Measurements from ENCODE around the gene C16orf78. TPM values are rescaled to one million over a fixed set of nuclear protein-coding genes. Genes with fewer than 3 reads are reported as not detected.

Gene C16orf78
- total RNA-seq, 1 experiment from 2014 or later: not detected

DNA sequence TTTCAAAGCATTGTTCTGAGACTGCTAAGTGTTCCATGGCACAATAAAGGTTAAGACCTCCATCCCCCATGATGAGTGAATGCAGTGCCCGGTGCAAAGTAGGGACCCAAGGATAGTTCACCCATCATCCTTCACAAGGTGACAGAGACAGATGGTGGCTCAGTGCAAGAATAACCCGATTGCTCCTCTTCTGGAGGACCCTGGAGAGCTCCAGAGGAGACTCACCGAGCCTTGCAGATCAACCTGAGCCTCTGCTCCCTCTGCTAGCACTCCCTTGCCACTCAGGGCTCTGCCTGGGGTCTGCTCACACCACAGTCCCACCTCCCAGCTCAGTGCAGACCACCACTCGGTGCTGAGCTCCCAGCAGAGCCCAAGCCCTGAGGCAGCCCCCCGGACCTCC lies 49.3 kb downstream of the C16orf78 start:
- Mint-ChIP-seq H3K9me3 (no peaks in the 10 kb centered on the region), H3K4me1 (no peaks in the 10 kb centered on the region), H3K36me3 (no peaks in the 10 kb centered on the region), H3K27me3 (ENCODE audit: low read depth) (no peaks in the 10 kb centered on the region), H3K4me3 (no peak overlapping the region), H3K27ac (no peak overlapping the region)
- ATAC-seq (no peak), DNase-seq (ENCODE audit: low spot score) (no peak)
- POLR2A ChIA-PET: no interaction called here
- TF ChIP-seq CREM (CRISPR knock-in tag; IDR thresholded peaks at IDR 0.05): no peak
- TF ChIP-seq, protein P1, sequence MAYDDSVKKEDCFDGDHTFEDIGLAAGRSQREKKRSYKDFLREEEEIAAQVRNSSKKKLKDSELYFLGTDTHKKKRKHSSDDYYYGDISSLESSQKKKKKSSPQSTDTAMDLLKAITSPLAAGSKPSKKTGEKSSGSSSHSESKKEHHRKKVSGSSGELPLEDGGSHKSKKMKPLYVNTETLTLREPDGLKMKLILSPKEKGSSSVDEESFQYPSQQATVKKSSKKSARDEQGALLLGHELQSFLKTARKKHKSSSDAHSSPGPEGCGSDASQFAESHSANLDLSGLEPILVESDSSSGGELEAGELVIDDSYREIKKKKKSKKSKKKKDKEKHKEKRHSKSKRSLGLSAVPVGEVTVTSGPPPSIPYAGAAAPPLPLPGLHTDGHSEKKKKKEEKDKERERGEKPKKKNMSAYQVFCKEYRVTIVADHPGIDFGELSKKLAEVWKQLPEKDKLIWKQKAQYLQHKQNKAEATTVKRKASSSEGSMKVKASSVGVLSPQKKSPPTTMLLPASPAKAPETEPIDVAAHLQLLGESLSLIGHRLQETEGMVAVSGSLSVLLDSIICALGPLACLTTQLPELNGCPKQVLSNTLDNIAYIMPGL (CRISPR knock-in tag; IDR thresholded peaks at IDR 0.05): no peak
- TF ChIP-seq FOXP1 (CRISPR knock-in tag; IDR thresholded peaks at IDR 0.05; ENCODE audit: borderline replicate concordance): no peak
- TF ChIP-seq TP53 (CRISPR knock-in tag; IDR thresholded peaks at IDR 0.05): no peak
- TF ChIP-seq, protein P2, sequence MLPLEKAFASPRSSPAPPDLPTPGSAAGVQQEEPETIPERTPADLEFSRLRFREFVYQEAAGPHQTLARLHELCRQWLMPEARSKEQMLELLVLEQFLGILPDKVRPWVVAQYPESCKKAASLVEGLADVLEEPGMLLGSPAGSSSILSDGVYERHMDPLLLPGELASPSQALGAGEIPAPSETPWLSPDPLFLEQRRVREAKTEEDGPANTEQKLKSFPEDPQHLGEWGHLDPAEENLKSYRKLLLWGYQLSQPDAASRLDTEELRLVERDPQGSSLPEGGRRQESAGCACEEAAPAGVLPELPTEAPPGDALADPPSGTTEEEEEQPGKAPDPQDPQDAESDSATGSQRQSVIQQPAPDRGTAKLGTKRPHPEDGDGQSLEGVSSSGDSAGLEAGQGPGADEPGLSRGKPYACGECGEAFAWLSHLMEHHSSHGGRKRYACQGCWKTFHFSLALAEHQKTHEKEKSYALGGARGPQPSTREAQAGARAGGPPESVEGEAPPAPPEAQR (CRISPR knock-in tag; IDR thresholded peaks at IDR 0.05): no peak
- CTCF ChIA-PET: no interaction called here

DNA sequence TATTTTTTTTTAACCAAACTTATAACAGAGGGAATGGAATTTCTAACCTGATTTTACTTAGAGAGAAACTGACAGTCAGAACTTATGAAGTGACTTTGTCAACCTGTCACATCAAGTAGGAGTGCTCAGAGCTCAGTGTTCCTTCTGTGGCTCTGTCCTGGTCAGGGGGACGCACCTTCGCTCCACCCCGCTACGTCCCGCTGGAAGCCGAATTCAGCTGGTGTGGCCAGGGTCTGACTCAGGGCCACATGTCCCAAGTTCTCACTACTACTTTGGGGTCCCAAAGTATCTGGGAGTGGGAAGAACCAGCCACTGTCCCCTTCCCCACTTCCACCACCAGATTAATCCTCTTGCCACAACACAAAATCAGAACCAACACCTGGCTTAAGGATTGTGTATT lies 51.4 kb downstream of the C16orf78 start:
- Mint-ChIP-seq H3K27me3 (ENCODE audit: low read depth) (peaks cover 5% of the 10 kb centered on the region), H3K36me3 (0 out of 2 replicates have a peak, but pooled peaks cover 3% of the 10 kb centered on the region), H3K9me3 (peaks cover 21% of the 10 kb centered on the region), H3K27ac (no peak overlapping the region), H3K4me1 (no peaks in the 10 kb centered on the region), H3K4me3 (no peak overlapping the region)
- no peak for ATAC-seq
- ChIA-PET POLR2A (no interaction called here), CTCF (interaction anchor here (1.3 kb wide), 1 partner anchor 13 kb away, joined by 5 read pairs; no protein-coding TSS in a partner anchor)
- TF ChIP-seq NFYB (CRISPR knock-in tag; conservative IDR thresholded peaks at IDR 0.05; ENCODE audit: low read depth) (no peak), FOXK1 (CRISPR knock-in tag; IDR thresholded peaks at IDR 0.05) (no peak), GTF2I (CRISPR knock-in tag; conservative IDR thresholded peaks at IDR 0.05) (no peak), FOXJ3 (CRISPR knock-in tag; IDR thresholded peaks at IDR 0.05; ENCODE audit: borderline replicate concordance) (no peak), ZNF317 (CRISPR knock-in tag; IDR thresholded peaks at IDR 0.05; ENCODE audit: borderline replicate concordance, low read depth) (no peak), EMX1 (CRISPR knock-in tag; IDR thresholded peaks at IDR 0.05) (no peak), ZBTB21 (CRISPR knock-in tag; IDR thresholded peaks at IDR 0.05; ENCODE audit: borderline replicate concordance) (no peak), ZNF671 (CRISPR knock-in tag; IDR thresholded peaks at IDR 0.05) (no peak), FOXP1 (CRISPR knock-in tag; IDR thresholded peaks at IDR 0.05; ENCODE audit: borderline replicate concordance) (no peak)
- TF ChIP-seq, protein P3, sequence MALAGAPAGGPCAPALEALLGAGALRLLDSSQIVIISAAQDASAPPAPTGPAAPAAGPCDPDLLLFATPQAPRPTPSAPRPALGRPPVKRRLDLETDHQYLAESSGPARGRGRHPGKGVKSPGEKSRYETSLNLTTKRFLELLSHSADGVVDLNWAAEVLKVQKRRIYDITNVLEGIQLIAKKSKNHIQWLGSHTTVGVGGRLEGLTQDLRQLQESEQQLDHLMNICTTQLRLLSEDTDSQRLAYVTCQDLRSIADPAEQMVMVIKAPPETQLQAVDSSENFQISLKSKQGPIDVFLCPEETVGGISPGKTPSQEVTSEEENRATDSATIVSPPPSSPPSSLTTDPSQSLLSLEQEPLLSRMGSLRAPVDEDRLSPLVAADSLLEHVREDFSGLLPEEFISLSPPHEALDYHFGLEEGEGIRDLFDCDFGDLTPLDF (CRISPR knock-in tag; IDR thresholded peaks at IDR 0.05): no peak
- TF ChIP-seq, protein P4, sequence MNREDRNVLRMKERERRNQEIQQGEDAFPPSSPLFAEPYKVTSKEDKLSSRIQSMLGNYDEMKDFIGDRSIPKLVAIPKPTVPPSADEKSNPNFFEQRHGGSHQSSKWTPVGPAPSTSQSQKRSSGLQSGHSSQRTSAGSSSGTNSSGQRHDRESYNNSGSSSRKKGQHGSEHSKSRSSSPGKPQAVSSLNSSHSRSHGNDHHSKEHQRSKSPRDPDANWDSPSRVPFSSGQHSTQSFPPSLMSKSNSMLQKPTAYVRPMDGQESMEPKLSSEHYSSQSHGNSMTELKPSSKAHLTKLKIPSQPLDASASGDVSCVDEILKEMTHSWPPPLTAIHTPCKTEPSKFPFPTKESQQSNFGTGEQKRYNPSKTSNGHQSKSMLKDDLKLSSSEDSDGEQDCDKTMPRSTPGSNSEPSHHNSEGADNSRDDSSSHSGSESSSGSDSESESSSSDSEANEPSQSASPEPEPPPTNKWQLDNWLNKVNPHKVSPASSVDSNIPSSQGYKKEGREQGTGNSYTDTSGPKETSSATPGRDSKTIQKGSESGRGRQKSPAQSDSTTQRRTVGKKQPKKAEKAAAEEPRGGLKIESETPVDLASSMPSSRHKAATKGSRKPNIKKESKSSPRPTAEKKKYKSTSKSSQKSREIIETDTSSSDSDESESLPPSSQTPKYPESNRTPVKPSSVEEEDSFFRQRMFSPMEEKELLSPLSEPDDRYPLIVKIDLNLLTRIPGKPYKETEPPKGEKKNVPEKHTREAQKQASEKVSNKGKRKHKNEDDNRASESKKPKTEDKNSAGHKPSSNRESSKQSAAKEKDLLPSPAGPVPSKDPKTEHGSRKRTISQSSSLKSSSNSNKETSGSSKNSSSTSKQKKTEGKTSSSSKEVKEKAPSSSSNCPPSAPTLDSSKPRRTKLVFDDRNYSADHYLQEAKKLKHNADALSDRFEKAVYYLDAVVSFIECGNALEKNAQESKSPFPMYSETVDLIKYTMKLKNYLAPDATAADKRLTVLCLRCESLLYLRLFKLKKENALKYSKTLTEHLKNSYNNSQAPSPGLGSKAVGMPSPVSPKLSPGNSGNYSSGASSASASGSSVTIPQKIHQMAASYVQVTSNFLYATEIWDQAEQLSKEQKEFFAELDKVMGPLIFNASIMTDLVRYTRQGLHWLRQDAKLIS (CRISPR knock-in tag; IDR thresholded peaks at IDR 0.05; ENCODE audit: borderline replicate concordance): no peak
- TF ChIP-seq, protein P5, sequence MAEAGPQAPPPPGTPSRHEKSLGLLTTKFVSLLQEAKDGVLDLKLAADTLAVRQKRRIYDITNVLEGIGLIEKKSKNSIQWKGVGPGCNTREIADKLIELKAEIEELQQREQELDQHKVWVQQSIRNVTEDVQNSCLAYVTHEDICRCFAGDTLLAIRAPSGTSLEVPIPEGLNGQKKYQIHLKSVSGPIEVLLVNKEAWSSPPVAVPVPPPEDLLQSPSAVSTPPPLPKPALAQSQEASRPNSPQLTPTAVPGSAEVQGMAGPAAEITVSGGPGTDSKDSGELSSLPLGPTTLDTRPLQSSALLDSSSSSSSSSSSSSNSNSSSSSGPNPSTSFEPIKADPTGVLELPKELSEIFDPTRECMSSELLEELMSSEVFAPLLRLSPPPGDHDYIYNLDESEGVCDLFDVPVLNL (CRISPR knock-in tag; IDR thresholded peaks at IDR 0.05; ENCODE audit: borderline replicate concordance, low read depth): no peak
- DNase-seq (ENCODE audit: low spot score): no peak

All from WTC11 (cell line).